ENCODE measurements around the gene MAVS.
"Not testable (repeated sequence)": the region's sequence is repeated elsewhere in the genome, so short reads cannot be mapped to it uniquely, and the experiment has no call there.

The MAVS gene

GRCh38 chr20:3815703-3816315 lies 30.8 kb upstream of the MAVS start:
- no peak for DNase-seq

GRCh38 chr20:3818155-3819151 lies 28.2 kb upstream of the MAVS start:
- peak; percentile 61 for DNase-seq

- no peak for DNase-seq
Measured at GRCh38 chr20:3819411-3820047, 27.1 kb upstream of the MAVS start.

GRCh38 chr20:3820048-3820900 lies 26.4 kb upstream of the MAVS start, which contains the start of gene AP5S1:
Gene AP5S1, plus strand, starts transcription at chr20:3820547. Its CDS starts 1,571 bp downstream, at chr20:3822118.
- DNase-seq = peak; percentile 92

- no peak for DNase-seq
Measured at GRCh38 chr20:3820901-3821727, 25.5 kb upstream of the MAVS start.

GRCh38 chr20:3821996-3822395 lies 24.6 kb upstream of the MAVS start:
- DNase-seq = no peak

- DNase-seq = no peak
Measured at GRCh38 chr20:3823881-3824280, 22.8 kb upstream of the MAVS start.

GRCh38 chr20:3825526-3825925 lies 21.1 kb upstream of the MAVS start:
- DNase-seq = no peak

- DNase-seq = no peak
Measured at GRCh38 chr20:3826420-3826819, 20.2 kb upstream of the MAVS start.

GRCh38 chr20:3828798-3829197 lies 17.8 kb upstream of the MAVS start:
- DNase-seq = peak; percentile 43

- DNase-seq = not testable (repeated sequence)
Measured at GRCh38 chr20:3829891-3830290, 16.7 kb upstream of the MAVS start.

GRCh38 chr20:3836132-3836531 lies 10.5 kb upstream of the MAVS start:
- DNase-seq = no peak

GRCh38 chr20:3839328-3839727 lies 7.3 kb upstream of the MAVS start:
- DNase-seq = peak; percentile 71

GRCh38 chr20:3840201-3840600 lies 6.4 kb upstream of the MAVS start:
- not testable (repeated sequence) for DNase-seq

- no peak for DNase-seq
Measured at GRCh38 chr20:3842348-3842930, 4.2 kb upstream of the MAVS start.

GRCh38 chr20:3843490-3843889 lies 3.1 kb upstream of the MAVS start:
- DNase-seq = peak; percentile 63

- DNase-seq = not testable (repeated sequence)
Measured at GRCh38 chr20:3843990-3844619, 2.5 kb upstream of the MAVS start.

GRCh38 chr20:3846378-3846739 lies 275 bp upstream of the MAVS start:
- DNase-seq = no peak

- peak; percentile 22 for DNase-seq
Measured at GRCh38 chr20:3847429-3847940, 851 bp downstream of the MAVS start.

GRCh38 chr20:3848565-3848964 lies 1.9 kb downstream of the MAVS start:
- DNase-seq = no peak

GRCh38 chr20:3854462-3854871 lies 7.8 kb downstream of the MAVS start:
- DNase-seq = peak; percentile 47

Measured in MV-4-11 (cell line).